GM23248 (cell line): Measurements from ENCODE around the gene CTNNB1. TPM values are rescaled to one million over a fixed set of nuclear protein-coding genes. Genes with fewer than 3 reads are reported as not detected.
A peak's percentile ranks its signal among the peaks of the same experiment; 100 is the strongest.

ENCODE experiments used
- DNase-seq: peaks from one replicate; pipeline ENCODE4 v3.0.0-alpha.2; 2015
- H2AFZ ChIP-seq: fragments of 200-600 bp; sonication (generic); 2 replicates; pipeline ENCODE4 v1.6.1; 2016; ENCODE audit warnings: antibody characterized with exemption
- H3F3A ChIP-seq: fragments of 200-600 bp; sonication (generic); 2 replicates; pipeline ENCODE4 v1.6.1; 2016; ENCODE audit warnings: mild to moderate bottlenecking, antibody characterized with exemption, mixed run types; ENCODE audit not compliant: insufficient read depth
- H3K27ac ChIP-seq: fragments of 200-600 bp; sonication (generic); 2 replicates; pipeline ENCODE4 v1.5.1; 2016; ENCODE audit warnings: mild to moderate bottlenecking
- H3K27me3 ChIP-seq: fragments of 200-600 bp; sonication (generic); replicated peaks from 2 replicates; pipeline ENCODE4 v1.6.1; 2016; ENCODE audit warnings: mild to moderate bottlenecking; ENCODE audit not compliant: insufficient read depth
- H3K36me3 ChIP-seq: fragments of 200-600 bp; sonication (generic); 2 replicates; pipeline ENCODE4 v1.6.1; 2016; ENCODE audit warnings: low read depth, mild to moderate bottlenecking
- H3K4me1 ChIP-seq: fragments of 200-600 bp; sonication (generic); 2 replicates; pipeline ENCODE4 v1.6.1; 2016; ENCODE audit warnings: mild to moderate bottlenecking; ENCODE audit not compliant: insufficient read depth
- H3K4me2 ChIP-seq: fragments of 200-600 bp; sonication (generic); one replicate; pipeline ENCODE4 v1.6.1; 2016; ENCODE audit warnings: mild to moderate bottlenecking; ENCODE audit not compliant: unreplicated experiment
- H3K4me3 ChIP-seq: fragments of 200-600 bp; sonication (generic); 2 replicates; pipeline ENCODE4 v1.5.1; 2016; ENCODE audit warnings: mild to moderate bottlenecking
- H3K79me2 ChIP-seq: fragments of 200-600 bp; sonication (generic); 2 replicates; pipeline ENCODE4 v1.6.1; 2016; ENCODE audit warnings: mild to moderate bottlenecking; ENCODE audit not compliant: insufficient read depth
- H3K9ac ChIP-seq: fragments of 200-600 bp; sonication (generic); 2 replicates; pipeline ENCODE4 v1.6.1; 2016; ENCODE audit warnings: mild to moderate bottlenecking
- H3K9me2 ChIP-seq: fragments of 200-600 bp; sonication (generic); 2 replicates; pipeline ENCODE4 v1.6.1; 2016; ENCODE audit warnings: mixed run types, mild to moderate bottlenecking, moderate library complexity; ENCODE audit not compliant: insufficient read depth
- H3K9me3 ChIP-seq: fragments of 200-600 bp; sonication (generic); one replicate; pipeline ENCODE4 v1.6.1; 2017; ENCODE audit warnings: low read depth
- H4K20me1 ChIP-seq: fragments of 200-600 bp; sonication (generic); 2 replicates; pipeline ENCODE4 v1.6.0; 2016; ENCODE audit not compliant: insufficient read depth
- EZH2 ChIP-seq: fragments of 200-600 bp; sonication (generic); IDR thresholded peaks from 2 replicates; pipeline ENCODE4 v1.6.1; 2018; ENCODE audit warnings: antibody characterized with exemption, mild to moderate bottlenecking; ENCODE audit not compliant: insufficient read depth, poor library complexity, severe bottlenecking
- EZH2phosphoT487 ChIP-seq: fragments of 200-600 bp; sonication (generic); IDR thresholded peaks from 2 replicates; pipeline ENCODE4 v1.6.1; 2018; ENCODE audit warnings: antibody characterized with exemption, moderate library complexity, mild to moderate bottlenecking, low read depth; ENCODE audit not compliant: insufficient read depth
- WGBS, 2 experiments: methylation state at CpG; one replicate each; pipeline ENCODE4 v1.1.6; 2015 to 2017; ENCODE audit warnings: low lambda C conversion rate in 2 of 2, low coverage in 1 of 2; ENCODE audit errors: missing lambda C conversion rate in 2 of 2; 5-methylcytosine and 5-hydroxymethylcytosine counted together
- in situ Hi-C: fragments of 300-500 bp; cut with MboI; formaldehyde crosslinking; loops from 2 replicates; pipeline ENCODE4 v1.15.0; 2020
- polyA plus RNA-seq: library from polyadenylated mRNA; unstranded; fragments of >200 nt; fragmentation: Nextera tagmentation; extraction: Ambion mirVana; gene quantifications from 2 replicates; pipeline ENCODE4 v1.2.1, GENCODE V29; 2016
- total RNA-seq: library from RNA; depleted of rRNA; stranded (reverse); fragments of >200 nt; shearing (Covaris generic); gene quantifications from 2 replicates; pipeline ENCODE4 v1.2.3, GENCODE V29; 2014

The CTNNB1 gene
- total and polyA plus RNA-seq, 2 experiments from 2014 or later, result 182 to 492 TPM

- no peak overlapping the region for H3K4me2 ChIP-seq
- H3K27ac ChIP-seq, result no peak overlapping the region
- 63 to 69% methylated on average over 2 of the region's 2 CpGs for WGBS, 2 experiments
- H2AFZ ChIP-seq, result no peak overlapping the region
- no peaks in the 10 kb centered on the region for H3K79me2 ChIP-seq
- no peak overlapping the region for H3K4me3 ChIP-seq
- no peaks in the 10 kb centered on the region for H3K9me2 ChIP-seq
- no peaks in the 10 kb centered on the region for H3K36me3 ChIP-seq
- H4K20me1 ChIP-seq, result no peaks in the 10 kb centered on the region
- no peak for DNase-seq
- no peak overlapping the region for H3K9ac ChIP-seq
- TF ChIP-seq EZH2phosphoT487 (no peak), EZH2 (no peak)
- H3K9me3 ChIP-seq, result no peaks in the 10 kb centered on the region
- H3F3A ChIP-seq, result no peaks in the 10 kb centered on the region
- H3K27me3 ChIP-seq, result no peaks in the 10 kb centered on the region
- H3K4me1 ChIP-seq, result no peaks in the 10 kb centered on the region
- in situ Hi-C loops, result no loop called here
Observed at GRCh38 chr3:41250825-41251224, 51.5 kb downstream of the CTNNB1 start.

GRCh38 chr3:41251593-41251992 is 52.3 kb downstream of the CTNNB1 start:
- no peak for DNase-seq
- in situ Hi-C loops, result no loop called here
- Histone ChIP-seq H3K27ac (no peak overlapping the region), H3K79me2 (no peaks in the 10 kb centered on the region), H3K36me3 (no peaks in the 10 kb centered on the region), H3K4me3 (no peak overlapping the region), H3K9me2 (no peaks in the 10 kb centered on the region), H3F3A (no peaks in the 10 kb centered on the region), H2AFZ (no peak overlapping the region), H3K4me2 (no peak overlapping the region), H3K9me3 (no peaks in the 10 kb centered on the region), H3K4me1 (no peaks in the 10 kb centered on the region), H3K27me3 (no peaks in the 10 kb centered on the region), H3K9ac (no peak overlapping the region), H4K20me1 (no peaks in the 10 kb centered on the region)
- no peak for TF ChIP-seq EZH2phosphoT487
- TF ChIP-seq EZH2, result no peak
- WGBS, 2 experiments, result 75 to 93% methylated on average over 1 of the region's 1 CpG

GRCh38 chr3:41258239-41258800 is 59.0 kb downstream of the CTNNB1 start:
- no peak overlapping the region for H3K27ac ChIP-seq
- WGBS, 2 experiments, result 92 to 94% methylated on average over 4 of the region's 4 CpGs
- no peaks in the 10 kb centered on the region for H3K9me3 ChIP-seq
- H4K20me1 ChIP-seq, result no peaks in the 10 kb centered on the region
- no peaks in the 10 kb centered on the region for H3K79me2 ChIP-seq
- H3K4me1 ChIP-seq, result peaks cover 9% of the 10 kb centered on the region
- TF ChIP-seq EZH2, result no peak
- no peak for TF ChIP-seq EZH2phosphoT487
- no peak for DNase-seq
- no peak overlapping the region for H2AFZ ChIP-seq
- H3K4me2 ChIP-seq, result no peak overlapping the region
- no peaks in the 10 kb centered on the region for H3K27me3 ChIP-seq
- in situ Hi-C loops, result no loop called here
- H3K9me2 ChIP-seq, result no peaks in the 10 kb centered on the region
- H3F3A ChIP-seq, result peaks cover 11% of the 10 kb centered on the region; the same call in 1 of the 2 replicates
- no peak overlapping the region for H3K9ac ChIP-seq
- H3K4me3 ChIP-seq, result no peak overlapping the region
- H3K36me3 ChIP-seq, result no peaks in the 10 kb centered on the region

- Histone ChIP-seq H3K4me1 (peaks cover 9% of the 10 kb centered on the region), H3K9me2 (no peaks in the 10 kb centered on the region), H3K9me3 (no peaks in the 10 kb centered on the region), H3K36me3 (no peaks in the 10 kb centered on the region), H3K79me2 (no peaks in the 10 kb centered on the region), H3K9ac (no peak overlapping the region), H4K20me1 (no peaks in the 10 kb centered on the region), H3F3A (peaks cover 11% of the 10 kb centered on the region; the same call in 1 of the 2 replicates), H3K4me3 (no peak overlapping the region), H3K4me2 (no peak overlapping the region), H2AFZ (no peak overlapping the region), H3K27me3 (no peaks in the 10 kb centered on the region), H3K27ac (no peak overlapping the region)
- peak; percentile 54 for DNase-seq
- WGBS, 2 experiments, result 11 to 19% methylated on average over 1 of the region's 1 CpG
- in situ Hi-C loops, result no loop called here
- TF ChIP-seq EZH2 (no peak), EZH2phosphoT487 (no peak)
Observed at GRCh38 chr3:41259449-41260062, 60.3 kb downstream of the CTNNB1 start.
